Omental fat pad (tissue), 4 donors: ENCODE data around the gene AGTPBP1. TPM values are rescaled to one million over a fixed set of nuclear protein-coding genes. Genes with fewer than 3 reads are reported as not detected.

Experiments used
- ATAC-seq: fragments of 150-250 bp; one replicate; pipeline ENCODE4 v1.9.1; 2016; ENCODE audit warnings: mild to moderate bottlenecking, moderate library complexity; ENCODE audit not compliant: low FRiP score
- DNase-seq: peaks from one replicate; pipeline ENCODE4 v3.0.0-alpha.2; 2019; ENCODE audit warnings: low spot score
- CTCF ChIP-seq, 3 donors: fragments of 450-650 bp; IDR thresholded peaks; one replicate each; pipeline ENCODE4 v1.5.1; 2016 to 2017; ENCODE audit warnings: antibody characterized with exemption in 3 of 3, mild to moderate bottlenecking in 3 of 3, moderate library complexity in 2 of 3
- total RNA-seq, 4 donors: library from RNA; depleted of rRNA; stranded (reverse); fragments of >200 nt; gene quantifications; one replicate each; pipeline ENCODE4 v1.1.0, GENCODE V29; 2016

AGTPBP1 gene
- total RNA-seq, 4 donors from 2014 or later, result 20.3 to 29.8 (median 22.3) TPM

GRCh38 chr9:85658716-85659115 lies 83.0 kb downstream of the AGTPBP1 start:
- DNase-seq (no peak), ATAC-seq (no peak)
- TF ChIP-seq CTCF (IDR thresholded peaks at IDR 0.05), result no peak

- DNase-seq, result no peak
- ATAC-seq, result no peak
- no peak for TF ChIP-seq CTCF (IDR thresholded peaks at IDR 0.05)
These were observed 88.6 kb downstream of the AGTPBP1 start for GRCh38 chr9:85653153-85653552.

GRCh38 chr9:85647571-85647970 lies 94.2 kb downstream of the AGTPBP1 start:
- DNase-seq (no peak), ATAC-seq (no peak)
- TF ChIP-seq CTCF (IDR thresholded peaks at IDR 0.05), result no peak

GRCh38 chr9:85645909-85646627 lies 95.7 kb downstream of the AGTPBP1 start:
- no peak for TF ChIP-seq CTCF (IDR thresholded peaks at IDR 0.05)
- no peak for DNase-seq

GRCh38 chr9:85640425-85640824 lies 101.3 kb downstream of the AGTPBP1 start:
- no peak for DNase-seq
- no peak for TF ChIP-seq CTCF (IDR thresholded peaks at IDR 0.05)
- no peak for ATAC-seq

More at GRCh38 chr9:85645909-85646627, 95.7 kb downstream of the AGTPBP1 start:
- no peak for ATAC-seq

GRCh38 chr9:85639675-85640186 lies 102.0 kb downstream of the AGTPBP1 start:
- DNase-seq, result no peak
- TF ChIP-seq CTCF (IDR thresholded peaks at IDR 0.05), result no peak
- ATAC-seq, result no peak

- ATAC-seq (no peak), DNase-seq (no peak)
- TF ChIP-seq CTCF (IDR thresholded peaks at IDR 0.05), result no peak
These were observed 109.9 kb downstream of the AGTPBP1 start for GRCh38 chr9:85631809-85632208.
